Hepatocyte (in vitro differentiated cells): ENCODE measurements around the gene GNPAT. TPM values are rescaled to one million over a fixed set of nuclear protein-coding genes. Genes with fewer than 3 reads are reported as not detected.

Experiments used
- DNase-seq: peaks from one replicate; pipeline ENCODE4 v3.0.0-alpha.2; 2016; ENCODE audit warnings: low spot score
- H2AFZ ChIP-seq: fragments of 200-600 bp; sonication (generic); 2 replicates; pipeline ENCODE4 v1.6.0; 2016; ENCODE audit warnings: antibody characterized with exemption, mild to moderate bottlenecking
- H3K27ac ChIP-seq: fragments of 200-600 bp; sonication (generic); 2 replicates; pipeline ENCODE4 v1.5.1; 2016; ENCODE audit warnings: mild to moderate bottlenecking
- H3K27me3 ChIP-seq: fragments of 200-600 bp; sonication (generic); 2 replicates; pipeline ENCODE4 v1.6.1; 2016
- H3K36me3 ChIP-seq: fragments of 200-600 bp; sonication (generic); replicated peaks from 2 replicates; pipeline ENCODE4 v1.5.1; 2016; ENCODE audit warnings: low read depth; ENCODE audit not compliant: insufficient read depth
- H3K4me1 ChIP-seq: fragments of 200-600 bp; sonication (generic); 2 replicates; pipeline ENCODE4 v1.5.1; 2016; ENCODE audit warnings: mild to moderate bottlenecking, moderate library complexity; ENCODE audit not compliant: insufficient read depth
- H3K4me2 ChIP-seq: fragments of 200-600 bp; sonication (generic); 2 replicates; pipeline ENCODE4 v1.6.0; 2016
- H3K4me3 ChIP-seq: fragments of 200-600 bp; sonication (generic); 2 replicates; pipeline ENCODE4 v1.5.1; 2016; ENCODE audit warnings: mild to moderate bottlenecking
- H3K79me2 ChIP-seq: fragments of 200-600 bp; sonication (generic); 2 replicates; pipeline ENCODE4 v1.6.0; 2017; ENCODE audit warnings: mild to moderate bottlenecking
- H3K9me2 ChIP-seq: fragments of 200-600 bp; sonication (generic); replicated peaks from 2 replicates; pipeline ENCODE4 v1.6.0; 2017; ENCODE audit warnings: mild to moderate bottlenecking; ENCODE audit not compliant: insufficient read depth
- H3K9me3 ChIP-seq: fragments of 200-600 bp; sonication (generic); 2 replicates; pipeline ENCODE4 v1.5.1; 2016; ENCODE audit warnings: low read depth, mild to moderate bottlenecking
- H4K20me1 ChIP-seq: fragments of 200-600 bp; sonication (generic); 2 replicates; pipeline ENCODE4 v1.6.0; 2016; ENCODE audit warnings: mild to moderate bottlenecking; ENCODE audit not compliant: insufficient read depth, poor library complexity, severe bottlenecking
- CTCF ChIP-seq: fragments of 200-600 bp; sonication (generic); IDR thresholded peaks from 2 replicates; pipeline ENCODE4 v1.5.1; 2016; ENCODE audit warnings: antibody characterized with exemption, mild to moderate bottlenecking; ENCODE audit not compliant: poor library complexity
- EZH2 ChIP-seq: fragments of 200-600 bp; sonication (generic); IDR thresholded peaks from 2 replicates; pipeline ENCODE4 v1.6.1; 2016; ENCODE audit warnings: antibody characterized with exemption, mild to moderate bottlenecking, borderline replicate concordance
- EZH2phosphoT487 ChIP-seq: fragments of 200-600 bp; sonication (generic); IDR thresholded peaks from one replicate; pipeline ENCODE4 v1.6.1; 2018; ENCODE audit warnings: antibody characterized with exemption, mild to moderate bottlenecking, low read depth, moderate library complexity; ENCODE audit not compliant: unreplicated experiment, severe bottlenecking
- WGBS: methylation state at CpG from one replicate; pipeline ENCODE4 v1.1.6; 2016; ENCODE audit warnings: low lambda C conversion rate; ENCODE audit errors: missing lambda C conversion rate; 5-methylcytosine and 5-hydroxymethylcytosine counted together
- polyA plus RNA-seq: library from polyadenylated mRNA; unstranded; fragments of >200 nt; fragmentation: Nextera tagmentation; extraction: Ambion mirVana; gene quantifications from 2 replicates; pipeline ENCODE4 v1.2.1, GENCODE V29; 2016
- total RNA-seq: library from RNA; depleted of rRNA; stranded (reverse); fragments of >200 nt; gene quantifications from 2 replicates; pipeline ENCODE4 v1.2.3, GENCODE V29; 2014

GNPAT gene
- total and polyA plus RNA-seq, 2 experiments from 2014 or later: 40.8 to 63.9 TPM

- no peaks in the 10 kb centered on the region for H3K27me3 ChIP-seq
- H3K9me3 ChIP-seq: no peaks in the 10 kb centered on the region
- no peak overlapping the region for H3K4me3 ChIP-seq
- H3K4me1 ChIP-seq: no peaks in the 10 kb centered on the region
- no peaks in the 10 kb centered on the region for H4K20me1 ChIP-seq
- H3K36me3 ChIP-seq: no peaks in the 10 kb centered on the region
- H3K9me2 ChIP-seq: no peaks in the 10 kb centered on the region
- H3K4me2 ChIP-seq: no peak overlapping the region
- H3K79me2 ChIP-seq: no peaks in the 10 kb centered on the region
- TF ChIP-seq EZH2phosphoT487: no peak
- no peak for TF ChIP-seq EZH2
- no peak for TF ChIP-seq CTCF
- H2AFZ ChIP-seq: no peak overlapping the region
- 94% methylated on average over 9 of the region's 9 CpGs for WGBS
- H3K27ac ChIP-seq: no peak overlapping the region
- no peak for DNase-seq
Measured at GRCh38 chr1:231278100-231278790, 37.2 kb downstream of the GNPAT start.

GRCh38 chr1:231279081-231279480, 38.1 kb downstream of the GNPAT start:
- no peak for TF ChIP-seq EZH2
- TF ChIP-seq CTCF: no peak
- TF ChIP-seq EZH2phosphoT487: no peak
- Histone ChIP-seq H2AFZ (no peak overlapping the region), H3K4me3 (no peak overlapping the region), H3K27me3 (no peaks in the 10 kb centered on the region), H3K9me2 (no peaks in the 10 kb centered on the region), H3K79me2 (no peaks in the 10 kb centered on the region), H3K9me3 (no peaks in the 10 kb centered on the region), H4K20me1 (no peaks in the 10 kb centered on the region), H3K4me2 (no peak overlapping the region), H3K27ac (no peak overlapping the region), H3K36me3 (no peaks in the 10 kb centered on the region), H3K4me1 (no peaks in the 10 kb centered on the region)
- no peak for DNase-seq
- 88% methylated on average over 1 of the region's 1 CpG for WGBS

- no peaks in the 10 kb centered on the region for H3K79me2 ChIP-seq
- H3K36me3 ChIP-seq: no peaks in the 10 kb centered on the region
- no peak for DNase-seq
- H3K4me2 ChIP-seq: no peak overlapping the region
- H4K20me1 ChIP-seq: no peaks in the 10 kb centered on the region
- H3K9me2 ChIP-seq: no peaks in the 10 kb centered on the region
- H3K4me3 ChIP-seq: no peak overlapping the region
- H3K27ac ChIP-seq: no peak overlapping the region
- no peak for TF ChIP-seq EZH2phosphoT487
- no peak for TF ChIP-seq CTCF
- TF ChIP-seq EZH2: no peak
- no peaks in the 10 kb centered on the region for H3K4me1 ChIP-seq
- H3K9me3 ChIP-seq: no peaks in the 10 kb centered on the region
- H2AFZ ChIP-seq: no peak overlapping the region
- H3K27me3 ChIP-seq: no peaks in the 10 kb centered on the region
- WGBS: 94% methylated on average over 7 of the region's 7 CpGs
Measured at GRCh38 chr1:231279683-231280082, 38.7 kb downstream of the GNPAT start.
